Spleen (tissue), 11 donors: ENCODE measurements around the gene FBXO47. TPM values are rescaled to one million over a fixed set of nuclear protein-coding genes. Genes with fewer than 3 reads are reported as not detected.

Source experiments
- DNase-seq: peaks from one replicate; pipeline ENCODE4 v3.0.0-alpha.2; 2020
- H3K27ac ChIP-seq, 8 donors: fragments of 200-600 bp; sonication (generic) in 7 of 8; 1 replicate in 4 of 8; 2 replicates in 4 of 8; pipeline versions ENCODE4 v1.5.0 to v1.8.0; 2016 to 2021; ENCODE audit warnings: inconsistent platforms in 4 of 8, mild to moderate bottlenecking in 4 of 8, moderate library complexity in 1 of 8
- H3K27me3 ChIP-seq, 7 donors: fragments of 200-600 bp; sonication (generic) in 6 of 7; replicated peaks in 1 of 7; 1 replicate in 4 of 7; 2 replicates in 3 of 7; pipeline versions ENCODE4 v1.5.0 to v1.8.0; 2016 to 2021; ENCODE audit warnings: inconsistent platforms in 3 of 7, mild to moderate bottlenecking in 1 of 7
- H3K36me3 ChIP-seq, 6 donors: fragments of 200-600 bp; sonication (generic) in 5 of 6; 1 replicate in 4 of 6; 2 replicates in 2 of 6; pipeline versions ENCODE4 v1.5.0 to v1.8.0; 2016 to 2021; ENCODE audit warnings: inconsistent platforms in 2 of 6
- H3K4me1 ChIP-seq, 6 donors: fragments of 200-600 bp; sonication (generic) in 5 of 6; 1 replicate in 3 of 6; 2 replicates in 3 of 6; pipeline versions ENCODE4 v1.5.0 to v1.8.0; 2016 to 2021; ENCODE audit warnings: inconsistent platforms in 3 of 6
- H3K4me3 ChIP-seq, 8 donors: fragments of 200-600 bp; sonication (generic) in 7 of 8; 1 replicate in 4 of 8; 2 replicates in 4 of 8; pipeline versions ENCODE4 v1.5.0 to v1.8.0; 2016 to 2021; ENCODE audit warnings: inconsistent platforms in 4 of 8, mild to moderate bottlenecking in 4 of 8, moderate library complexity in 2 of 8
- H3K9me3 ChIP-seq, 8 donors: fragments of 200-600 bp; sonication (generic) in 7 of 8; 1 replicate in 4 of 8; 2 replicates in 4 of 8; pipeline versions ENCODE4 v1.5.0 to v1.8.0; 2016 to 2021; ENCODE audit warnings: inconsistent platforms in 4 of 8
- POLR2A ChIP-seq, 3 donors: fragments of 450-650 bp; IDR thresholded peaks; one replicate each; pipeline ENCODE4 v1.5.1; 2017; ENCODE audit warnings: antibody characterized with exemption in 3 of 3, mild to moderate bottlenecking in 1 of 3
- POLR2AphosphoS5 ChIP-seq, 3 donors: sonication (generic); formaldehyde crosslinking; IDR thresholded peaks; one replicate each; pipeline ENCODE4 v1.5.1; 2017; ENCODE audit warnings: antibody characterized with exemption in 3 of 3
- WGBS, 5 donors: extraction: QIAGEN DNeasy Blood & Tissue Kit in 3 of 5; methylation state at CpG; one replicate each; pipeline versions ENCODE4 v1.1.5 to v1.1.7; 2013 to 2018; 5-methylcytosine and 5-hydroxymethylcytosine counted together
- intact Hi-C: fragments of 100-400 bp; cut with DNase I; formaldehyde crosslinking; loops from one replicate; pipeline ENCODE4 v1.15.0; 2023; ENCODE audit warnings: low total_unique reads
- polyA plus RNA-seq, 3 donors: library from polyadenylated mRNA; stranded (reverse); fragments of 200-250 nt; gene quantifications; one replicate each; pipeline ENCODE4 v1.2.1, GENCODE V29; 2013
- total RNA-seq, 7 donors: library from RNA; depleted of rRNA in 3 of 7; stranded (reverse); fragments of >200 nt in 3 of 7; fragmentation: NEBNext Ultra II Directional in 4 of 7; extraction: Animal tissue kit (Norgen Biotek cat#: 25700) in 4 of 7; gene quantifications; one replicate each; pipeline versions ENCODE4 v1.1.0 to v1.2.1, GENCODE V29; 2016 to 2021
- TF ChIP-seq, protein P1 (sequence below), 11 experiments: fragments of 200-600 bp in 7 of 11; fragments of 450-650 bp in 4 of 11; sonication (generic) in 4 of 11; IDR thresholded peaks in 8 of 11; conservative IDR thresholded peaks in 3 of 11; 1 replicate in 7 of 11; 2 replicates in 4 of 11; pipeline versions ENCODE4 v1.4.0 to v1.8.0; 2016 to 2021; ENCODE audit warnings: antibody characterized with exemption in 11 of 11, inconsistent platforms in 4 of 11, mild to moderate bottlenecking in 1 of 11
- donor health status: healthy with polysubstance abuse.
- donor health status: DM: no; HTN: no; CAD: no; lungs with moderate emphysema.
- donor health status: DM: no; HTN: no; CAD: no.
- donor health status: Bipolar disorder and iron deficiency.
- donor health status: healthy.
- donor health status: DM: no; HTN: no; CAD: no.
- donor health status: DM: yes; HTN: yes; CAD: no.

FBXO47 gene
- total and polyA plus RNA-seq, 10 donors = 0.06 TPM; not detected in 9

GRCh38 chr17:38969281-38969680 lies 2.1 kb upstream of the FBXO47 start:
- no peak for DNase-seq
- H3K27ac ChIP-seq = no peak overlapping the region
- H3K4me1 ChIP-seq = peaks cover 0 to 15% (median 1%) of the 10 kb centered on the region in 6 donors
- H3K36me3 ChIP-seq = no peaks in the 10 kb centered on the region
- WGBS, 5 donors = 60 to 73% (median 69%) methylated on average over 4 of the region's 4 CpGs
- H3K9me3 ChIP-seq = no peaks in the 10 kb centered on the region
- no peak overlapping the region for H3K4me3 ChIP-seq
- H3K27me3 ChIP-seq = no peaks in the 10 kb centered on the region
- intact Hi-C loops = no loop called here
- no peak for TF ChIP-seq POLR2A (IDR thresholded peaks at IDR 0.05)
- TF ChIP-seq, protein P1, sequence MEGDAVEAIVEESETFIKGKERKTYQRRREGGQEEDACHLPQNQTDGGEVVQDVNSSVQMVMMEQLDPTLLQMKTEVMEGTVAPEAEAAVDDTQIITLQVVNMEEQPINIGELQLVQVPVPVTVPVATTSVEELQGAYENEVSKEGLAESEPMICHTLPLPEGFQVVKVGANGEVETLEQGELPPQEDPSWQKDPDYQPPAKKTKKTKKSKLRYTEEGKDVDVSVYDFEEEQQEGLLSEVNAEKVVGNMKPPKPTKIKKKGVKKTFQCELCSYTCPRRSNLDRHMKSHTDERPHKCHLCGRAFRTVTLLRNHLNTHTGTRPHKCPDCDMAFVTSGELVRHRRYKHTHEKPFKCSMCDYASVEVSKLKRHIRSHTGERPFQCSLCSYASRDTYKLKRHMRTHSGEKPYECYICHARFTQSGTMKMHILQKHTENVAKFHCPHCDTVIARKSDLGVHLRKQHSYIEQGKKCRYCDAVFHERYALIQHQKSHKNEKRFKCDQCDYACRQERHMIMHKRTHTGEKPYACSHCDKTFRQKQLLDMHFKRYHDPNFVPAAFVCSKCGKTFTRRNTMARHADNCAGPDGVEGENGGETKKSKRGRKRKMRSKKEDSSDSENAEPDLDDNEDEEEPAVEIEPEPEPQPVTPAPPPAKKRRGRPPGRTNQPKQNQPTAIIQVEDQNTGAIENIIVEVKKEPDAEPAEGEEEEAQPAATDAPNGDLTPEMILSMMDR (IDR thresholded peaks at IDR 0.05 in 8 of 11, conservative IDR thresholded peaks at IDR 0.05 in 3 of 11) = no peak
- no peak for TF ChIP-seq POLR2AphosphoS5 (IDR thresholded peaks at IDR 0.05)

GRCh38 chr17:38961413-38961812 lies 5.8 kb downstream of the FBXO47 start:
- Histone ChIP-seq H3K4me3 (no peak overlapping the region), H3K36me3 (no peaks in the 10 kb centered on the region), H3K9me3 (no peaks in the 10 kb centered on the region), H3K27ac (no peak overlapping the region), H3K4me1 (peaks cover 0 to 23% (median 0%) of the 10 kb centered on the region in 6 donors), H3K27me3 (no peaks in the 10 kb centered on the region)
- WGBS, 5 donors = 60 to 67% (median 61%) methylated on average over 4 of the region's 4 CpGs
- no peak for DNase-seq
- TF ChIP-seq POLR2A (IDR thresholded peaks at IDR 0.05) (no peak), POLR2AphosphoS5 (IDR thresholded peaks at IDR 0.05) (no peak)
- TF ChIP-seq, protein P1 (IDR thresholded peaks at IDR 0.05 in 8 of 11, conservative IDR thresholded peaks at IDR 0.05 in 3 of 11) = no peak
- intact Hi-C loops = no loop called here

DNA sequence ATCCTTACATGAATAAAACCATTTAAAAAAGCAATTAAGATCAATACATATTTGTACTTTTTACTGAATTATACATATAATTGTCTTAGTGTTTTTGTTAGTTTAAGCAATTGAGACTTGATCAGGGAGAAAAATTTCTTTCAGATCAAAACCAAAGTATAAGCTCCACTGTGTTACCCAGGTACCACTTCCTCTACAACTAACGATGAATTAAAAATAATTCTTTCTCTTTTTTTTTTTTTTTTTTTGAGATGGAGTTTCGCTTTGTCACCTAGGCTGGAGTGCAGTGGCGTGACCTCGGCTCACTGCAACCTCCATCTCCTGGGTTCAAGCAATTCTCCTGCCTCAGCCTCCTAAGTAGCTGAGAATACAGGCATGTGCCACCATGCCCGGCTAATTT lies 6.8 kb downstream of the FBXO47 start:
- no peak for TF ChIP-seq POLR2A (IDR thresholded peaks at IDR 0.05)
- TF ChIP-seq, protein P1 (IDR thresholded peaks at IDR 0.05 in 8 of 11, conservative IDR thresholded peaks at IDR 0.05 in 3 of 11) = no peak
- no peak for TF ChIP-seq POLR2AphosphoS5 (IDR thresholded peaks at IDR 0.05)
- 54 to 71% (median 65%) methylated on average over 5 of the region's 5 CpGs for WGBS, 5 donors
- intact Hi-C loops = no loop called here

DNA sequence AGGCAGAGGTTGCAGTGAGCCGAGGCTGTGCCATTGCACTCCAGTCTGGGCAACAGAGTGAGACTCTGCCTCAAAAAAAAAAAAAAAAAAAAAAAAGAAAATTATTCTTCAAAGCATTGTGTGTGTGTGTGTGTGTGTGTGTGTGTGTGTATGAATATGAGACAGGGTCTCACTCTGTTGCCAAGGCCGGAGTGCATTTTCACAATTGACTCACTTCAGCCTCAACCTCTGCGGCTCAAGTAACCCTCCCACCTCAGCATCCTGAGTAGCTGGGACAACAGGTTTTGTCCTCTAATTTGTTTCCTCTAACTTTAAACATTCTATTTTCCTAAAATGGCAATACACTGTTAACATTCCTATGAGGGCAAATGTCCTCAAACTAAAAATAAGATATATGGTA lies 7.7 kb downstream of the FBXO47 start:
- no peak for DNase-seq
- intact Hi-C loops = no loop called here
- Histone ChIP-seq H3K27me3 (no peaks in the 10 kb centered on the region), H3K4me3 (no peak overlapping the region), H3K4me1 (peaks cover 0 to 23% (median 0%) of the 10 kb centered on the region in 6 donors), H3K27ac (no peak overlapping the region), H3K36me3 (no peaks in the 10 kb centered on the region), H3K9me3 (no peaks in the 10 kb centered on the region)
- WGBS, 5 donors = 77 to 92% (median 81%) methylated on average over 3 of the region's 3 CpGs
- TF ChIP-seq, protein P1 (IDR thresholded peaks at IDR 0.05 in 8 of 11, conservative IDR thresholded peaks at IDR 0.05 in 3 of 11) = no peak
- TF ChIP-seq POLR2A (IDR thresholded peaks at IDR 0.05) (no peak), POLR2AphosphoS5 (IDR thresholded peaks at IDR 0.05) (no peak)

More for the DNA sequence above, 6.8 kb downstream of the FBXO47 start:
- Histone ChIP-seq H3K4me1 (peaks cover 0 to 23% (median 0%) of the 10 kb centered on the region in 6 donors), H3K27me3 (no peaks in the 10 kb centered on the region), H3K4me3 (no peak overlapping the region), H3K9me3 (no peaks in the 10 kb centered on the region), H3K36me3 (no peaks in the 10 kb centered on the region), H3K27ac (no peak overlapping the region)
- no peak for DNase-seq
